CD4-positive, alpha-beta T cell treated with Interleukin-4 for 1 hour (primary cell): ENCODE results near the gene PTGES2.

Experiments used
- DNase-seq, 2 donors: peaks; one replicate each; pipeline ENCODE4 v3.0.0-alpha.2; 2020 to 2022

The PTGES2 gene

GRCh38 chr9:128153060-128153946 is 25.8 kb upstream of the PTGES2 start:
- no peak for DNase-seq

DNA sequence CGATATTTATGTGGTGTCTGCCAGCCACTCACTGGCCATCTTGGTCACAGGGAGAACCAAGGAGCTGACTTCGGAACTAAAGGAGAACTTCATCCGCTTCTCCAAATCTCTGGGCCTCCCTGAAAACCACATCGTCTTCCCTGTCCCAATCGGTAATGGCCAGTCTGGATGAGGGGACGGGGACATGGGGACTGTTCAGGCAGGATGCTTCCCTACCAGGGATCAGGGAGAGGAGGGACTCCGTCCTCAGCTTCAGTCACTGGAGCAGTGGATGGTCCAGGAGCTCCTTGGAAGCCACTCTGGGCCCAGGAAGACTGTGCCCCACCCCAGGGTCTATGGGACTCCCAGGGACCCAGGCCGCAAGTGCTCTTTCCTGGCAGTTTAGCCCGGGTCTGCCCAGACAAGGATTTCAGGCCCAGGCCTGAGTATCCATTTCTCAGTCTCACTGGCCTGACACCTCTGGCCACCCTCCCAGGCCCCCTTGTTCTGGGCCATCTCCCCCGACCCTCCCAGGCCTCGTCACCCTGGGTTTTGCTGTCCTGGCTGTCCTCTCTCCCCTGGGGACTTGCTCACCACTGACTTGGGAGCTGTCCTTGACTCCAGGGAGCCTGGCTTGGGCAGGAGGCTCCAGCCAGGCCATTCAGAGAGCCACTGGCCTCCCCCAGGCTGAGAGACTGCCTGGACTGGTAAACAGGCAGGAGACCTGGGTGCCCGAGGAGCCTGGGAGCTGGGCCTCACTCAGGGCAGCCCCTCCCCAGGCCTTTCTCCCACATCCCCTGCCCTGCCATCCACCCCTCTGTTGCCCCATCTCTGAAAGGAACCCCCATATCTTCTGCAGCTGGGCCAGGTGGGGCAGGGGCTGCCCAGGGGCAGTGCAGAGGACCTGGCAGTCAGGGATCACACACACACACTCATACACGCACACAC is 24.9 kb upstream of the PTGES2 start:
- DNase-seq: no peak

GRCh38 chr9:128151309-128152132 is 24.0 kb upstream of the PTGES2 start:
- no peak for DNase-seq

- no peak for DNase-seq
Observed at GRCh38 chr9:128150594-128151308, 23.2 kb upstream of the PTGES2 start.

DNA sequence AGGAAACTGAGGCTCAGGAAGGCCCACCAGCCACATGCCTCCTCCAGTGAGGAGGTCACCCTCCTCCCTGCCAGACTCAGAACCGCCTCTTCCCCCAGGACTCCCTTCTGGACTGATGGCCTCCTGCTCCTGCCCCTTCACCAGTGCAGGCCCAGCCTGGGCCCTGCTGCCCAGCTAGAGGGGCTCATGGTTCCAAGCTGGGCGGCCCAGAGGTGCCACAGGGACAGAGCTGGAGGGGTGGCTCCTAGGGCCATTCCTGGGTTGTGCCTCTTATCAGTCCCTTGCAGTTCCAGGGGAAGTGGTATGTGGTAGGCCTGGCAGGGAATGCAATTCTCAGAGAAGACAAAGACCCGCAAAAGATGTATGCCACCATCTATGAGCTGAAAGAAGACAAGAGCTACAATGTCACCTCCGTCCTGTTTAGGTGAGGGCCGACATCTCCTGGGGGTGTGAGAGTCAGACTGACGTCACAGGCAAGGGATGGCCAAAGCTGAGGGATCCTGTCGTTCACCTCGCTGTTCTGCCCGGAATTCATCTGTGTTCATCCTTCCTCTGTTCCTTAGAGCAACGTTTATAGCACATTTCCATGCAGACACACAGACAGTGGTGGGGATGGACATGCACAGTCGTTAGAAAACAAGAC is 22.5 kb upstream of the PTGES2 start:
- no peak for DNase-seq

DNA sequence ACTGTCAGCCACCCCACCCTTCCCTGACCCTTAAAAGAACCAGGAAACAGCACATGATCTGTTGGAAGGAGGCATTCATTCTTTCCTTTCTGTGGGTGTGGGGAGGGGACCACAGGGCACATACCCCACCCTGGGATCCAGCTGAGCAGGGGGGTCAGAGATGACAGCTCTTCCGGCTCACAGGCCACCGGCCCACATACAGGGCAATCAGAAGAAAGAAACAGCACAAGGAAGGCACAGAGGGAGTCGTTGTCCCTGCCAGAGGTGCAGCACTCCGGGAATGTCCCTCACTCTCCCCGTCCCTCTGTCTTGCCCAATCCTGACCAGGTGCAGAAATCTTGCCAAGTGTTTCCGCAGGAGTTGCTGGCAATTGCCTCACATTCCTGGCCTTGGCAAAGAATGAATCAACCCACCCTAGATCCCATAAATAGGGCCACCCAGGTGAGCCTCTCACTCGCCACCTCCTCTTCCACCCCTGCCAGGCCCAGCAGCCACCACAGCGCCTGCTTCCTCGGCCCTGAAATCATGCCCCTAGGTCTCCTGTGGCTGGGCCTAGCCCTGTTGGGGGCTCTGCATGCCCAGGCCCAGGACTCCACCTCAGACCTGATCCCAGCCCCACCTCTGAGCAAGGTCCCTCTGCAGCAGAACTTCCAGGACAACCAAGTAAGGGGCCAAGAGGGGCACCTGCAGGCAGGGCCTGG is 21.6 kb upstream of the PTGES2 start, which contains the start of gene LCN2:
TSS of gene LCN2 (plus strand) at position 453 of the 701 bp plus-strand sequence. CDS start at position 526, 73 bp downstream.
- DNase-seq: no peak

GRCh38 chr9:128148509-128149000 is 21.0 kb upstream of the PTGES2 start:
- DNase-seq: no peak

- DNase-seq: no peak
Observed at GRCh38 chr9:128146591-128147120, 19.1 kb upstream of the PTGES2 start.

DNA sequence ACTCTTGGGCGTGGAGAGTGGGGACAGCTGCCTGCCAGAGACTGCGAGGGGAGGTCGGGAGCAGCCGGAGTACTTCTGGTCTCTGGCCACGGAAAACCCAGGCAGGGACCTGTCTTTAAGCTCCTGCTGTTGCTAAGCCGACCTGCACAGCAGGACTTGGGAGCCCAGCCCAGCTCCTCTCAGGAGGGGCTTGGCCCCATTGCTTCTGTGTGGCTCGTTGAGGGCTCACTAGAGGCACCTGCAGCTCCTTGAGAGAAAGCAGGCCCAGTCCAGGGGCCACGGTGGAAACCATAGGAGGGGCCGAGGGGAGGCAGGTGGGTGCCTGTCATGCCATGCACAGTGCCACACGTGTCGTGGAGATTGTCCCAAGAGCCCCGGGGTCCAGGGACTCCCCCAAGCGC is 18.4 kb upstream of the PTGES2 start:
- no peak for DNase-seq

GRCh38 chr9:128145536-128145935 is 18.0 kb upstream of the PTGES2 start:
- DNase-seq: no peak

GRCh38 chr9:128144239-128145181 is 17.0 kb upstream of the PTGES2 start:
- no peak for DNase-seq

GRCh38 chr9:128143525-128144238 is 16.2 kb upstream of the PTGES2 start:
- DNase-seq: no peak

- DNase-seq: no peak
Observed at GRCh38 chr9:128142596-128142995, 15.1 kb upstream of the PTGES2 start.

GRCh38 chr9:128142061-128142460 is 14.5 kb upstream of the PTGES2 start:
- no peak for DNase-seq

DNA sequence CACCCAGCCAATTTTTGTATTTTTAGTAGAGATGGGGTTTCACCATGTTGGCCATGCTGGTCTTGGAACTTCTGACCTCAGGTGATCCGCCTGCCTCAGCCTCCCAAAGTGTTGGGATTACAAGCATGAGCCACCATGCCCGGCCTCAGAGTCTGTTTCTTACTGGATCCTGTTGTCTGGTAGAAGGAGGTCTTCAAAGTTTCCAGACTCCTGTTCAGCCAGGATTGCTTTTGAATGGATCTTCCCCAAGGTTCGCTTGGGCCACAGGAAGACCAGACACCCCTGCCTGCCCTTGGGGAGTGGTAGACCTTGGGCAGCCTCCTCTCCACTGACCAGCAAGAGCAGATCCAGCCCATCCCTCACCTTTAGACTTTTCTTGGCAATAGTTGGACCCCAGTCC is 14.1 kb upstream of the PTGES2 start:
- no peak for DNase-seq

- no peak for DNase-seq
Observed at GRCh38 chr9:128139621-128140020, 12.1 kb upstream of the PTGES2 start.

- no peak for DNase-seq
Observed at GRCh38 chr9:128138001-128138400, 10.5 kb upstream of the PTGES2 start.
